ENCODE data around the gene SRM.
"Not testable (repeated sequence)": the region's sequence is repeated elsewhere in the genome, so short reads cannot be mapped to it uniquely, and the experiment has no call there.

GRCh38 chr1:11019358-11019757, 40.5 kb downstream of the SRM start:
- not testable (repeated sequence) for TF ChIP-seq CTCF (conservative IDR thresholded peaks at IDR 0.05 in 1 of 2, IDR thresholded peaks at IDR 0.05 in 1 of 2; ENCODE audit: low read depth in 1 of 2, low read length in 2 of 2); EZH2 (IDR thresholded peaks at IDR 0.05; ENCODE audit: low read length, missing control alignments)

Measured in fibroblast of lung (primary cell).